IMR-90 (cell line): Measurements from ENCODE around the gene CYP19A1.

Experiments used
- CTCF ChIP-seq: conservative IDR thresholded peaks from 2 replicates; pipeline ENCODE4 v1.5.1; 2012; ENCODE audit warnings: mild to moderate bottlenecking, low read depth, low read length, improper control_type of control experiment
- MAZ ChIP-seq: IDR thresholded peaks from 2 replicates; pipeline ENCODE4 v1.6.1; 2012; ENCODE audit warnings: low read depth, mild to moderate bottlenecking, low read length, improper control_type of control experiment, moderate library complexity, borderline replicate concordance
- POLR2A ChIP-seq: IDR thresholded peaks from 2 replicates; pipeline ENCODE4 v1.6.1; 2012; ENCODE audit warnings: mild to moderate bottlenecking, low read depth, low read length
- RFX5 ChIP-seq: IDR thresholded peaks from 2 replicates; pipeline ENCODE4 v1.8.0; 2012; ENCODE audit warnings: low read depth, mild to moderate bottlenecking, low read length, moderate library complexity

GRCh38 chr15:51160484-51160883 lies 177.9 kb downstream of the CYP19A1 start:
- no peak for TF ChIP-seq MAZ
- no peak for TF ChIP-seq RFX5
- no peak for TF ChIP-seq CTCF
- TF ChIP-seq POLR2A: no peak
